ENCODE measurements around the gene RIPOR3. TPM values are rescaled to one million over a fixed set of nuclear protein-coding genes. Genes with fewer than 3 reads are reported as not detected.

Gene RIPOR3
- total RNA-seq, 2 donors from 2014 or later: 0.46 to 1.4 TPM

- Histone ChIP-seq H3K27ac (ENCODE audit: low read depth, low read length) (no peak overlapping the region), H3K27me3 (ENCODE audit: control insufficient read depth, insufficient read depth, low read length, poor library complexity, severe bottlenecking) (no peaks in the 10 kb centered on the region), H3K36me3 (ENCODE audit: control insufficient read depth, insufficient read depth, low read length) (peaks cover 3% of the 10 kb centered on the region), H3K9ac (ENCODE audit: extremely low read depth, low read length, poor library complexity, severe bottlenecking) (no peak overlapping the region), H3K4me1 (ENCODE audit: control insufficient read depth, insufficient read depth, low read length) (no peaks in the 10 kb centered on the region), H3K4me3 (ENCODE audit: low read length) (no peak overlapping the region), H3K9me3 (ENCODE audit: control insufficient read depth, low read length) (no peaks in the 10 kb centered on the region)
- H3K4me1 Mint-ChIP-seq: no peaks in the 10 kb centered on the region
- no peak overlapping the region for H3K4me3 Mint-ChIP-seq
- no peaks in the 10 kb centered on the region for H3K27me3 Mint-ChIP-seq (ENCODE audit: insufficient read depth)
- no peaks in the 10 kb centered on the region for H3K9me3 Mint-ChIP-seq
- peaks cover 4% of the 10 kb centered on the region for H3K36me3 Mint-ChIP-seq (ENCODE audit: low read depth)
- no peak for DNase-seq
- H3K27ac Mint-ChIP-seq: no peak overlapping the region
- no peak for TF ChIP-seq CTCF (conservative IDR thresholded peaks at IDR 0.05)
- WGBS, 2 experiments (ENCODE audit: insufficient coverage in 1 of 2, insufficient read length in 1 of 2): 90 to 91% methylated on average over 2 to 4 of the region's 4 CpGs
Measured at GRCh38 chr20:50551288-50551687, 140.1 kb downstream of the RIPOR3 start.

- Mint-ChIP-seq H3K27ac (no peak overlapping the region), H3K36me3 (ENCODE audit: low read depth) (peaks cover 4% of the 10 kb centered on the region), H3K4me3 (no peak overlapping the region), H3K27me3 (ENCODE audit: insufficient read depth) (no peaks in the 10 kb centered on the region), H3K9me3 (no peaks in the 10 kb centered on the region), H3K4me1 (no peaks in the 10 kb centered on the region)
- H3K9ac ChIP-seq (ENCODE audit: extremely low read depth, low read length, poor library complexity, severe bottlenecking): no peak overlapping the region
- H3K27ac ChIP-seq (ENCODE audit: low read depth, low read length): no peak overlapping the region
- 96% methylated on average over 2 of the region's 2 CpGs for WGBS, 2 experiments (ENCODE audit: insufficient coverage in 1 of 2, insufficient read length in 1 of 2)
- H3K36me3 ChIP-seq (ENCODE audit: control insufficient read depth, insufficient read depth, low read length): peaks cover 3% of the 10 kb centered on the region
- no peaks in the 10 kb centered on the region for H3K27me3 ChIP-seq (ENCODE audit: control insufficient read depth, insufficient read depth, low read length, poor library complexity, severe bottlenecking)
- DNase-seq: no peak
- no peaks in the 10 kb centered on the region for H3K9me3 ChIP-seq (ENCODE audit: control insufficient read depth, low read length)
- H3K4me1 ChIP-seq (ENCODE audit: control insufficient read depth, insufficient read depth, low read length): no peaks in the 10 kb centered on the region
- TF ChIP-seq CTCF (conservative IDR thresholded peaks at IDR 0.05): no peak
- H3K4me3 ChIP-seq (ENCODE audit: low read length): no peak overlapping the region
Measured at GRCh38 chr20:50550531-50550930, 140.8 kb downstream of the RIPOR3 start.

GRCh38 chr20:50548396-50548795 lies 142.9 kb downstream of the RIPOR3 start:
- Histone ChIP-seq H3K4me3 (ENCODE audit: low read length) (no peak overlapping the region), H3K9ac (ENCODE audit: extremely low read depth, low read length, poor library complexity, severe bottlenecking) (no peak overlapping the region), H3K9me3 (ENCODE audit: control insufficient read depth, low read length) (no peaks in the 10 kb centered on the region), H3K27me3 (ENCODE audit: control insufficient read depth, insufficient read depth, low read length, poor library complexity, severe bottlenecking) (no peaks in the 10 kb centered on the region), H3K36me3 (ENCODE audit: control insufficient read depth, insufficient read depth, low read length) (peaks cover 3% of the 10 kb centered on the region), H3K27ac (ENCODE audit: low read depth, low read length) (no peak overlapping the region), H3K4me1 (ENCODE audit: control insufficient read depth, insufficient read depth, low read length) (no peaks in the 10 kb centered on the region)
- no peak for TF ChIP-seq CTCF (conservative IDR thresholded peaks at IDR 0.05)
- Mint-ChIP-seq H3K9me3 (no peaks in the 10 kb centered on the region), H3K4me1 (no peaks in the 10 kb centered on the region), H3K27ac (no peak overlapping the region), H3K36me3 (ENCODE audit: low read depth) (peaks cover 7% of the 10 kb centered on the region), H3K27me3 (ENCODE audit: insufficient read depth) (no peaks in the 10 kb centered on the region), H3K4me3 (no peak overlapping the region)
- WGBS, 2 experiments (ENCODE audit: insufficient coverage in 1 of 2, insufficient read length in 1 of 2): 94 to 97% methylated on average over 5 of the region's 5 CpGs
- no peak for DNase-seq
